IMR-90 (cell line): ENCODE measurements around the gene SLC37A1. TPM values are rescaled to one million over a fixed set of nuclear protein-coding genes. Genes with fewer than 3 reads are reported as not detected.

ENCODE experiments used
- ATAC-seq: fragments of 200-7000 bp; cut with Tn5 transposase; 2 replicates; pipeline ENCODE4 v1.9.1; 2020; ENCODE audit warnings: low read depth, mild to moderate bottlenecking, moderate library complexity
- BruUV-seq: library from RNA; stranded (reverse); fragments of 400-500 nt; replicated peaks from 2 replicates; lab custom pipeline; 2021; lab: Mats Ljungman, UMichigan
- CTCF ChIA-PET: fragments of 300-600 bp; formaldehyde crosslinking; extraction: SDS; loops from one replicate; lab custom pipeline; 2021; ENCODE audit warnings: antibody characterized with exemption; lab: Yijun Ruan, JAX
- POLR2A ChIA-PET: fragments of 300-600 bp; sonication (Branson Sonifier 250); formaldehyde crosslinking; loops from one replicate; lab custom pipeline; 2022; ENCODE audit warnings: antibody characterized with exemption; ENCODE audit not compliant: unreplicated experiment; lab: Charles Lee
- DNase-seq: peaks from one replicate; pipeline ENCODE4 v3.0.0; 2013
- H2AFZ ChIP-seq: replicated peaks from 2 replicates; pipeline ENCODE3; 2013; ENCODE audit warnings: low read length, mild to moderate bottlenecking; ENCODE audit not compliant: poor library complexity
- H2AK5ac ChIP-seq: 2 replicates; pipeline ENCODE4 v1.6.1; 2013; ENCODE audit warnings: low read depth, low read length, inconsistent platforms
- H2AK9ac ChIP-seq: replicated peaks from 2 replicates; pipeline ENCODE3; 2013; ENCODE audit warnings: mild to moderate bottlenecking, low read depth, low read length, moderate library complexity; ENCODE audit not compliant: poor library complexity
- H2BK120ac ChIP-seq: 2 replicates; pipeline ENCODE4 v1.6.1; 2013; ENCODE audit warnings: low read depth, low read length, inconsistent platforms
- H2BK15ac ChIP-seq: 3 replicates; pipeline ENCODE4 v1.6.1; 2013; ENCODE audit warnings: low read depth, low read length, inconsistent platforms
- H2BK20ac ChIP-seq: 2 replicates; pipeline ENCODE4 v1.6.1; 2013; ENCODE audit warnings: low read depth, mild to moderate bottlenecking, inconsistent platforms, low read length, moderate library complexity
- H2BK5ac ChIP-seq: 2 replicates; pipeline ENCODE4 v1.6.1; 2013; ENCODE audit warnings: mild to moderate bottlenecking, low read depth, low read length, inconsistent platforms; ENCODE audit not compliant: poor library complexity, severe bottlenecking
- H3K14ac ChIP-seq: replicated peaks from 2 replicates; pipeline ENCODE4 v1.6.1; 2013; ENCODE audit warnings: low read depth, low read length, inconsistent platforms
- H3K18ac ChIP-seq: 2 replicates; pipeline ENCODE4 v1.6.1; 2013; ENCODE audit warnings: low read depth, low read length, control low read depth
- H3K23ac ChIP-seq: 2 replicates; pipeline ENCODE4 v1.6.1; 2013; ENCODE audit warnings: low read depth, low read length, inconsistent platforms
- H3K27ac ChIP-seq: 2 replicates; pipeline ENCODE4 v1.5.1; 2013; ENCODE audit warnings: mild to moderate bottlenecking, control low read depth, low read length; ENCODE audit not compliant: insufficient read depth
- H3K27me3 ChIP-seq: 2 replicates; pipeline ENCODE4 v1.6.1; 2013; ENCODE audit warnings: low read length; ENCODE audit not compliant: control insufficient read depth, insufficient read depth
- H3K36me3 ChIP-seq: 2 replicates; pipeline ENCODE4 v1.6.1; 2013; ENCODE audit warnings: low read length, mixed read lengths; ENCODE audit not compliant: control insufficient read depth, insufficient read depth
- H3K4ac ChIP-seq: 2 replicates; pipeline ENCODE4 v1.6.1; 2013; ENCODE audit warnings: low read depth, low read length, inconsistent platforms
- H3K4me1 ChIP-seq: 2 replicates; pipeline ENCODE4 v1.6.1; 2013; ENCODE audit warnings: low read length, mixed read lengths; ENCODE audit not compliant: control insufficient read depth, insufficient read depth
- H3K4me2 ChIP-seq: 2 replicates; pipeline ENCODE4 v1.6.1; 2013; ENCODE audit warnings: low read depth, mild to moderate bottlenecking, control low read depth, low read length, moderate library complexity
- H3K4me3 ChIP-seq: 2 replicates; pipeline ENCODE4 v1.5.1; 2013; ENCODE audit warnings: low read depth, mild to moderate bottlenecking, control low read depth, low read length, moderate library complexity; ENCODE audit not compliant: insufficient read depth
- H3K56ac ChIP-seq: 2 replicates; pipeline ENCODE4 v1.6.1; 2013; ENCODE audit warnings: low read length, inconsistent platforms; ENCODE audit not compliant: insufficient read depth; ENCODE audit errors: extremely low read depth
- H3K79me1 ChIP-seq, 2 experiments: 2 replicates each; pipeline ENCODE4 v1.6.1; 2013; ENCODE audit warnings: low read length in 2 of 2, inconsistent platforms in 1 of 2, low read depth in 1 of 2
- H3K9ac ChIP-seq: 2 replicates; pipeline ENCODE4 v1.6.1; 2013; ENCODE audit warnings: low read depth, low read length, control low read depth
- H3K9me1 ChIP-seq: 2 replicates; pipeline ENCODE4 v1.6.1; 2013; ENCODE audit warnings: low read length, inconsistent platforms; ENCODE audit not compliant: insufficient read depth
- H3K9me3 ChIP-seq: 2 replicates; pipeline ENCODE4 v1.6.1; 2013; ENCODE audit warnings: low read length; ENCODE audit not compliant: control insufficient read depth, insufficient read depth
- H4K20me1 ChIP-seq: 2 replicates; pipeline ENCODE4 v1.6.1; 2013; ENCODE audit warnings: low read length, inconsistent platforms; ENCODE audit not compliant: insufficient read depth
- H4K5ac ChIP-seq: 2 replicates; pipeline ENCODE4 v1.6.1; 2013; ENCODE audit warnings: mild to moderate bottlenecking, low read depth, low read length, control low read depth
- H4K8ac ChIP-seq, 2 experiments: 2 replicates each; pipeline ENCODE4 v1.6.1; 2013; ENCODE audit warnings: low read depth in 2 of 2, low read length in 2 of 2, control low read depth in 1 of 2, inconsistent platforms in 1 of 2
- H4K91ac ChIP-seq: 2 replicates; pipeline ENCODE4 v1.6.1; 2013; ENCODE audit warnings: low read depth, low read length, inconsistent platforms; ENCODE audit not compliant: insufficient read depth
- BHLHE40 ChIP-seq: fragments of 150-350 bp; IDR thresholded peaks from 2 replicates; pipeline ENCODE4 v1.6.1; 2016; ENCODE audit warnings: mild to moderate bottlenecking, low read depth, low read length
- CEBPB ChIP-seq: IDR thresholded peaks from 2 replicates; pipeline ENCODE4 v1.6.1; 2012; ENCODE audit warnings: low read depth, low read length, improper control_type of control experiment
- CHD1 ChIP-seq: IDR thresholded peaks from 2 replicates; pipeline ENCODE4 v1.6.1; 2012; ENCODE audit warnings: low read depth, low read length, improper control_type of control experiment
- FOS ChIP-seq: fragments of 150-350 bp; IDR thresholded peaks from 2 replicates; pipeline ENCODE4 v1.6.1; 2016; ENCODE audit warnings: low read depth, low read length
- MAFK ChIP-seq: IDR thresholded peaks from 2 replicates; pipeline ENCODE4 v1.6.1; 2012; ENCODE audit warnings: low read depth, low read length, improper control_type of control experiment
- MAZ ChIP-seq: IDR thresholded peaks from 2 replicates; pipeline ENCODE4 v1.6.1; 2012; ENCODE audit warnings: low read depth, mild to moderate bottlenecking, low read length, improper control_type of control experiment, moderate library complexity, borderline replicate concordance
- MXI1 ChIP-seq: IDR thresholded peaks from 2 replicates; pipeline ENCODE4 v1.6.1; 2012; ENCODE audit warnings: low read depth, mild to moderate bottlenecking, low read length, moderate library complexity, borderline replicate concordance
- NFE2L2 ChIP-seq: fragments of 150-350 bp; IDR thresholded peaks from 2 replicates; pipeline ENCODE4 v1.6.1; 2016; ENCODE audit warnings: low read depth, mild to moderate bottlenecking, low read length
- POLR2A ChIP-seq: IDR thresholded peaks from 2 replicates; pipeline ENCODE4 v1.6.1; 2012; ENCODE audit warnings: mild to moderate bottlenecking, low read depth, low read length
- RAD21 ChIP-seq: IDR thresholded peaks from 2 replicates; pipeline ENCODE4 v1.6.1; 2012; ENCODE audit warnings: low read length, improper control_type of control experiment
- RCOR1 ChIP-seq: IDR thresholded peaks from 2 replicates; pipeline ENCODE4 v1.6.1; 2012; ENCODE audit warnings: mild to moderate bottlenecking, low read length, improper control_type of control experiment; ENCODE audit not compliant: insufficient replicate concordance
- RFX5 ChIP-seq: IDR thresholded peaks from 2 replicates; pipeline ENCODE4 v1.8.0; 2012; ENCODE audit warnings: low read depth, mild to moderate bottlenecking, low read length, moderate library complexity
- USF2 ChIP-seq: fragments of 150-350 bp; IDR thresholded peaks from 2 replicates; pipeline ENCODE4 v1.6.1; 2017; ENCODE audit warnings: mild to moderate bottlenecking, antibody characterized with exemption, low read length, low read depth
- WGBS, 2 experiments: methylation state at CpG; one replicate each; pipeline versions ENCODE4 v1.1.5 to v1.1.7; 2013; ENCODE audit warnings: missing lambda C conversion rate in 2 of 2; ENCODE audit not compliant: insufficient read length in 1 of 2; ENCODE audit errors: extremely low coverage in 2 of 2; 5-methylcytosine and 5-hydroxymethylcytosine counted together
- dilution Hi-C: fragments of 300-500 bp; cut with HindIII; formaldehyde crosslinking; loops from one replicate; pipeline ENCODE4 v1.14.3; 2018; ENCODE audit warnings: low sequenced_read_pairs; ENCODE audit not compliant: unreplicated experiment
- in situ Hi-C: fragments of 300-500 bp; cut with MboI; formaldehyde crosslinking; loops from 3 replicates; pipeline ENCODE4 v1.14.3; 2019; ENCODE audit warnings: low sequenced_read_pairs, inconsistent platforms, mixed read lengths
- intact Hi-C: fragments of 100-400 bp; cut with micrococcal nuclease; formaldehyde crosslinking; loops from 2 replicates; pipeline ENCODE4 v1.10.0; 2022
- polyA plus RNA-seq, 3 experiments: library from polyadenylated mRNA; depleted of rRNA; stranded (reverse); fragments of >200 nt; gene quantifications; 2 replicates each; pipeline ENCODE4 v1.2.3, GENCODE V29; 2012; ENCODE audit warnings: low replicate concordance in 1 of 3
- total RNA-seq: library from RNA; depleted of rRNA; stranded (reverse); fragments of >200 nt; gene quantifications from 2 replicates; pipeline ENCODE4 v1.2.3, GENCODE V29; 2012
- TF ChIP-seq, protein P1 (sequence below): conservative IDR thresholded peaks from 2 replicates; pipeline ENCODE4 v1.5.1; 2012; ENCODE audit warnings: mild to moderate bottlenecking, low read depth, low read length, improper control_type of control experiment
- TF ChIP-seq, protein P2 (sequence below): fragments of 150-350 bp; IDR thresholded peaks from 2 replicates; pipeline ENCODE4 v1.6.1; 2016; ENCODE audit warnings: low read depth, mild to moderate bottlenecking, low read length, moderate library complexity, borderline replicate concordance

Gene SLC37A1
- total and polyA plus RNA-seq, 2 of the 4 experiments (the other 2 are of a cell fraction) = 0.36 to 0.48 TPM

DNA sequence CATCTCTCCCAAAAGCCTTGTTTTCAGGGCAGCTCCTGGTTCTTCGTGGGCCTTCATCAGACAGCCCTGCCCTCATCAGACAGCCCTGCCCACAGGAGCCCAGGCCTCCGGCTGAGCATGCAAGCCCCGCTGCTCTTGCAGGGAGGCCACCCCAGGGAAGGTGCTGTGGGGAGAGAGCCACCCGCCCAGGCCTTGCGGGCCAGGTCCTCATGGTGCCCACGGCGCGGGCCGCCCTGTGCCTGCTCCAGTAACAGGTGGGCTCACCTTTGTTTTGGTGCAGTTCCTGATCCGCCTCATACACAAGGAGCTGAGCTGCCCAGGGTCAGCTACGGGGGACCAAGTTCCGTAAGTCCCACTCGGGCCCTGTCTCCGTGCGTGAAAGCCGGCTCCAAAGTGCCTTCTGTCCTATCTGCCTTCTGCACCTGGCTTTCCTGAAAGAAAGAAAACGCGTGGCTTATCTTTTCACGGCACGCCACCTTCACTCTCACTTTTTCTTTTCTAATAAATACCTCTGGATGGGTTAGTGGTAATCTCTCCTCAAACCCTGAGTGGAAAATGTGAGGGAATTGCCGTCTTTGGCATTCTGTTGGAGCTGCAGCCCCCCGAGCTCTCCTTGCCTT is 65.9 kb downstream of the SLC37A1 start:
- H3K4ac ChIP-seq = no peak overlapping the region
- intact Hi-C loops (loop anchor here (10.0 kb wide), 1 partner anchor 435 kb away; no protein-coding TSS in a partner anchor), in situ Hi-C loops (loop anchor here (10.0 kb wide), 2 partner anchors 205 to 435 kb away; no protein-coding TSS in a partner anchor), dilution Hi-C loops (no loop called here)
- H3K18ac ChIP-seq = no peak overlapping the region
- H4K91ac ChIP-seq = no peak overlapping the region
- no peak overlapping the region for H2AK9ac ChIP-seq
- no peak overlapping the region for H3K9ac ChIP-seq
- H2BK20ac ChIP-seq = no peak overlapping the region
- H3K4me1 ChIP-seq = no peaks in the 10 kb centered on the region
- peaks cover 22% of the 10 kb centered on the region for H3K27me3 ChIP-seq
- H4K8ac ChIP-seq = no peak overlapping the region
- H3K14ac ChIP-seq = no peak overlapping the region
- CTCF ChIA-PET = no interaction called here
- POLR2A ChIA-PET = no interaction called here
- H3K36me3 ChIP-seq = no peaks in the 10 kb centered on the region
- H2AFZ ChIP-seq = no peak overlapping the region
- TF ChIP-seq CEBPB (no peak), CHD1 (no peak), RAD21 (no peak), FOS (no peak), BHLHE40 (no peak), POLR2A (no peak), RFX5 (no peak), MAFK (no peak), USF2 (no peak), MXI1 (no peak), NFE2L2 (no peak), MAZ (no peak), RCOR1 (no peak)
- TF ChIP-seq, protein P1, sequence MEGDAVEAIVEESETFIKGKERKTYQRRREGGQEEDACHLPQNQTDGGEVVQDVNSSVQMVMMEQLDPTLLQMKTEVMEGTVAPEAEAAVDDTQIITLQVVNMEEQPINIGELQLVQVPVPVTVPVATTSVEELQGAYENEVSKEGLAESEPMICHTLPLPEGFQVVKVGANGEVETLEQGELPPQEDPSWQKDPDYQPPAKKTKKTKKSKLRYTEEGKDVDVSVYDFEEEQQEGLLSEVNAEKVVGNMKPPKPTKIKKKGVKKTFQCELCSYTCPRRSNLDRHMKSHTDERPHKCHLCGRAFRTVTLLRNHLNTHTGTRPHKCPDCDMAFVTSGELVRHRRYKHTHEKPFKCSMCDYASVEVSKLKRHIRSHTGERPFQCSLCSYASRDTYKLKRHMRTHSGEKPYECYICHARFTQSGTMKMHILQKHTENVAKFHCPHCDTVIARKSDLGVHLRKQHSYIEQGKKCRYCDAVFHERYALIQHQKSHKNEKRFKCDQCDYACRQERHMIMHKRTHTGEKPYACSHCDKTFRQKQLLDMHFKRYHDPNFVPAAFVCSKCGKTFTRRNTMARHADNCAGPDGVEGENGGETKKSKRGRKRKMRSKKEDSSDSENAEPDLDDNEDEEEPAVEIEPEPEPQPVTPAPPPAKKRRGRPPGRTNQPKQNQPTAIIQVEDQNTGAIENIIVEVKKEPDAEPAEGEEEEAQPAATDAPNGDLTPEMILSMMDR = no peak
- TF ChIP-seq, protein P2, sequence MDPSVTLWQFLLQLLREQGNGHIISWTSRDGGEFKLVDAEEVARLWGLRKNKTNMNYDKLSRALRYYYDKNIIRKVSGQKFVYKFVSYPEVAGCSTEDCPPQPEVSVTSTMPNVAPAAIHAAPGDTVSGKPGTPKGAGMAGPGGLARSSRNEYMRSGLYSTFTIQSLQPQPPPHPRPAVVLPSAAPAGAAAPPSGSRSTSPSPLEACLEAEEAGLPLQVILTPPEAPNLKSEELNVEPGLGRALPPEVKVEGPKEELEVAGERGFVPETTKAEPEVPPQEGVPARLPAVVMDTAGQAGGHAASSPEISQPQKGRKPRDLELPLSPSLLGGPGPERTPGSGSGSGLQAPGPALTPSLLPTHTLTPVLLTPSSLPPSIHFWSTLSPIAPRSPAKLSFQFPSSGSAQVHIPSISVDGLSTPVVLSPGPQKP = no peak
- DNase-seq (no peak), ATAC-seq (no peak)
- H2BK5ac ChIP-seq = no peak overlapping the region
- H3K79me1 ChIP-seq = no peaks in the 10 kb centered on the region
- H3K9me1 ChIP-seq = no peaks in the 10 kb centered on the region
- H3K4me3 ChIP-seq = no peak overlapping the region
- H4K20me1 ChIP-seq = no peaks in the 10 kb centered on the region
- no peak overlapping the region for H3K56ac ChIP-seq
- no peak overlapping the region for H2AK5ac ChIP-seq
- H3K4me2 ChIP-seq = no peak overlapping the region
- H2BK120ac ChIP-seq = no peak overlapping the region
- H3K9me3 ChIP-seq = peaks cover 2% of the 10 kb centered on the region; the same call in 1 of the 2 replicates
- BruUV-seq = no TSS peak
- no peak overlapping the region for H4K5ac ChIP-seq
- H2BK15ac ChIP-seq = no peak overlapping the region
- no peak overlapping the region for H3K23ac ChIP-seq
- no peak overlapping the region for H3K27ac ChIP-seq
- 80% methylated on average over 7 of the region's 22 CpGs; no CpG with 5 or more reads in 1 of the 2 experiments for WGBS, 2 experiments
